Aorta (tissue), 5 donors: ENCODE data around the gene ERMN. TPM values are rescaled to one million over a fixed set of nuclear protein-coding genes. Genes with fewer than 3 reads are reported as not detected.

Source experiments
- ATAC-seq: fragments of 200-7000 bp; cut with Tn5 transposase; one replicate; pipeline ENCODE4 v1.9.1; 2022; ENCODE audit warnings: moderate library complexity; ENCODE audit not compliant: low FRiP score
- DNase-seq, 2 donors: peaks; one replicate each; pipeline ENCODE4 v3.0.0-alpha.2; 2020
- H3K27ac ChIP-seq, 2 donors: one replicate each; pipeline ENCODE4 v1.5.1; 2013; ENCODE audit warnings: low read length in 2 of 2, mild to moderate bottlenecking in 2 of 2, moderate library complexity in 2 of 2, control low read depth in 1 of 2, inconsistent platforms in 1 of 2, low read depth in 1 of 2
- H3K27me3 ChIP-seq, 2 donors: one replicate each; pipeline ENCODE4 v1.6.1; 2013; ENCODE audit warnings: control low read depth in 1 of 2, low read length in 1 of 2, mild to moderate bottlenecking in 1 of 2, moderate library complexity in 1 of 2; ENCODE audit not compliant: insufficient read depth in 2 of 2, control insufficient read depth in 1 of 2
- H3K36me3 ChIP-seq, 2 donors: one replicate each; pipeline ENCODE4 v1.6.1; 2013; ENCODE audit warnings: control low read depth in 1 of 2, low read length in 1 of 2, mild to moderate bottlenecking in 1 of 2; ENCODE audit not compliant: insufficient read depth in 2 of 2, control insufficient read depth in 1 of 2
- H3K4me1 ChIP-seq, 2 donors: one replicate each; pipeline ENCODE4 v1.6.1; 2013; ENCODE audit warnings: low read length in 2 of 2, control low read depth in 1 of 2, mild to moderate bottlenecking in 1 of 2, moderate library complexity in 1 of 2; ENCODE audit not compliant: insufficient read depth in 2 of 2, control insufficient read depth in 1 of 2
- H3K4me3 ChIP-seq, 2 donors: one replicate each; pipeline ENCODE4 v1.5.1; 2013; ENCODE audit warnings: low read length in 2 of 2, control low read depth in 1 of 2, mild to moderate bottlenecking in 1 of 2
- H3K9me3 ChIP-seq: one replicate; pipeline ENCODE4 v1.6.1; 2013; ENCODE audit warnings: mild to moderate bottlenecking, low read length; ENCODE audit not compliant: control insufficient read depth
- WGBS, 2 donors: extraction: QIAGEN DNeasy Blood & Tissue Kit; methylation state at CpG; one replicate each; pipeline ENCODE4 v1.1.7; 2013; 5-methylcytosine and 5-hydroxymethylcytosine counted together
- intact Hi-C, 2 donors: fragments of 100-400 bp; cut with DNase I; formaldehyde crosslinking; loops; one replicate each; pipeline versions ENCODE4 v1.14.2 to v1.15.0; 2022
- polyA plus RNA-seq, 2 donors: library from polyadenylated mRNA; stranded (reverse); fragments of 200-250 nt; gene quantifications; one replicate each; pipeline ENCODE4 v1.2.3, GENCODE V29; 2013
- total RNA-seq, 2 donors: library from RNA; stranded (reverse); fragmentation: NEBNext Ultra II Directional; extraction: Animal tissue kit (Norgen Biotek cat#: 25700); gene quantifications; one replicate each; pipeline ENCODE4 v1.2.1, GENCODE V29; 2021
- donor health status: healthy with polysubstance abuse.
- donor health status: Bipolar disorder and iron deficiency.
- donor health status: DM: no; HTN: no; CAD: no.
- donor health status: DM: no; HTN: no; CAD: no.
- donor health status: DM: yes; HTN: yes; CAD: no.

ERMN gene
- total and polyA plus RNA-seq, 4 donors: 0.36 to 0.51 TPM; not detected in 2

- DNase-seq: no peak
Observed at GRCh38 chr2:157322432-157322831, 3.2 kb downstream of the ERMN start.

DNA sequence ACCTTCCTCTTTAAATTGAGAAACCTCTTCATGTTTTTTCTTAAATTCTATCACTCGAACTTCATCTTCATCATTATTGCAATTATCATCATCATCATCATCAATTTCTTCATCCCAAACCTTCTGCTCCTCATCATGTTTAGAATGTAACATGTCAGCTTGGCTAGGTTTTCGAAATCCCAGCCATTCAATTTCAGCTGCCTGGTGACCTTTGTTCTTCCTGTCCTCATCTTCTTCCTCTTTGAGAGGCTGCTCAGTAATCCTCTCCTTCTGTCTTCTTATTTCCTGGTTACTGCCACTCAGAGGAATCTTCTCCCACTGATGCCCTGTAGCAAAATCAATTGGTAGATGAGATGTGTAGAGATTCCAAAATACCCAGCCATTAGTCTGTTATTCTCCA, 4.2 kb downstream of the ERMN start:
- H3K36me3 ChIP-seq: no peaks in the 10 kb centered on the region
- WGBS, 2 donors: 81 to 90% methylated on average over 2 of the region's 2 CpGs

More at GRCh38 chr2:157322432-157322831, 3.2 kb downstream of the ERMN start:
- intact Hi-C loops: loop anchor here in 1 of 2 donors (10.0 kb wide), 1 partner anchor 172 kb away; no protein-coding TSS in a partner anchor
- Histone ChIP-seq H3K27me3 (no peaks in the 10 kb centered on the region), H3K4me1 (peaks cover 0 to under 1% of the 10 kb centered on the region in 2 donors), H3K4me3 (no peak overlapping the region), H3K27ac (no peak overlapping the region), H3K36me3 (no peaks in the 10 kb centered on the region), H3K9me3 (no peaks in the 10 kb centered on the region)
- 87 to 93% methylated on average over 4 of the region's 4 CpGs for WGBS, 2 donors
- no peak for ATAC-seq

DNA sequence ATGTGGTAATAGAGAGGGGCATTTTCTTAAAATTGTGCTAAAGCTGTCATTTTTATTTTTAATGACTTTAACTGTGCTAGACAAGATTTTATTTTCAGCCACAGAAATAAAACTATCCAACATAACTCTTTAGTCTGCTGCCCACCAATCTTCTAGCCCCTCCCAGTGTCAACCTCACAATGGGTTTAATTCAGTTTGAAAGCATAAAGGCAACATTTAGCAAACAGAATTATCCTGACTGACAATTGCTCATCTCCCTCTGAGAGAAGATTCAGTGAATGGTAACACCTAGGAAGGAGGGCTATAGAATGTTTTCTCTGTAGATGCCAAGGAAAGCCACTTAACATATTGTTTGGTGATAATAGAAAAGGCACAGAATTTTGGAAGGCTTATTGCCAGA, 5.2 kb downstream of the ERMN start:
- no peaks in the 10 kb centered on the region for H3K27me3 ChIP-seq
- ATAC-seq (no peak), DNase-seq (no peak)
- no peak overlapping the region for H3K27ac ChIP-seq
- intact Hi-C loops: loop anchor here in 1 of 2 donors (10.0 kb wide), 1 partner anchor 174 kb away; no protein-coding TSS in a partner anchor
- H3K4me3 ChIP-seq: no peak overlapping the region
- no peaks in the 10 kb centered on the region for H3K4me1 ChIP-seq
- no peaks in the 10 kb centered on the region for H3K36me3 ChIP-seq
- no peaks in the 10 kb centered on the region for H3K9me3 ChIP-seq

More for the DNA sequence above, 4.2 kb downstream of the ERMN start:
- intact Hi-C loops: loop anchor here in 1 of 2 donors (10.0 kb wide), 1 partner anchor 173 kb away; no protein-coding TSS in a partner anchor
- no peak for ATAC-seq
- H3K4me3 ChIP-seq: no peak overlapping the region
- H3K27ac ChIP-seq: no peak overlapping the region
- no peaks in the 10 kb centered on the region for H3K4me1 ChIP-seq
- no peak for DNase-seq
- no peaks in the 10 kb centered on the region for H3K27me3 ChIP-seq
- H3K9me3 ChIP-seq: no peaks in the 10 kb centered on the region

DNA sequence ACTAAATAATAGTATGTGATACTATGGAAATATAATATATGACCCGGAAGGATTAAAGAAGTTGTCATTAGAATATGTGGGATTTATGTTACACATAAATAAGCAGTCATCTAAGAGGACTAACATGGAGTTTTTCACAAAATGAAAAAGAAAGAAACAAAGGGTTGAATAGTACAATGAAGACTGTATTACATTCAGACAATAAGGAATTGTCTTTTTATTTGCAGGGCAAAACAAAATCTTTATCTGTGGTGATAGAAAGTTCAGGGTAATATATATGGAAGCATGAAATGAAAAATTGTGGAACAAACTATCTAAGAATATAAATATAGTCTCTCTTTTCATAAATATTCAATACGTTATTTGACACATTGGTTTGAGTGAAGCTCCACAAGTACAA, 5.8 kb downstream of the ERMN start:
- H3K27ac ChIP-seq: no peak overlapping the region
- H3K4me3 ChIP-seq: no peak overlapping the region
- H3K36me3 ChIP-seq: no peaks in the 10 kb centered on the region
- ATAC-seq (no peak), DNase-seq (no peak)
- intact Hi-C loops: loop anchor here in 1 of 2 donors (10.0 kb wide), 1 partner anchor 175 kb away; no protein-coding TSS in a partner anchor
- H3K9me3 ChIP-seq: no peaks in the 10 kb centered on the region
- H3K27me3 ChIP-seq: no peaks in the 10 kb centered on the region
- H3K4me1 ChIP-seq: no peaks in the 10 kb centered on the region
- 61 to 71% methylated on average over 2 of the region's 2 CpGs for WGBS, 2 donors

DNA sequence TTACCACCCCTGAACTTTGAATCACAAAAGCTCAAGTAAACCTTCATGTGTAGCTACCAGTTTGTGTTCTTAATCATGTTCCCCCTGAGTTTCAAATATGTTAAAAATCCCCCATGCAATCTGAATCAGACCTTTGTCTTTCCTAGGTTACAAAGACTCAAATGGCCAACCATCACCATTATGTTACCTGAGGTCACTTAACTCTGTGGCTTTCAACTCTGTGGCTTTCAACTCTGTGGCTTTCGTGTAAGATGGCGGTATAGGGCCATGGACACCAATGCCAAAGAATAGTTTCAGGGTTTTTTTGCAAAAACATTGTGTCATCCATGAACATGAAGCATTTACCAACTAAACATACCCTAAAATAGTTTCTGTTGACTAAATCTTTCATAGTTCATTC, 6.7 kb downstream of the ERMN start:
- intact Hi-C loops: no loop called here
- H3K27ac ChIP-seq: no peak overlapping the region

DNA sequence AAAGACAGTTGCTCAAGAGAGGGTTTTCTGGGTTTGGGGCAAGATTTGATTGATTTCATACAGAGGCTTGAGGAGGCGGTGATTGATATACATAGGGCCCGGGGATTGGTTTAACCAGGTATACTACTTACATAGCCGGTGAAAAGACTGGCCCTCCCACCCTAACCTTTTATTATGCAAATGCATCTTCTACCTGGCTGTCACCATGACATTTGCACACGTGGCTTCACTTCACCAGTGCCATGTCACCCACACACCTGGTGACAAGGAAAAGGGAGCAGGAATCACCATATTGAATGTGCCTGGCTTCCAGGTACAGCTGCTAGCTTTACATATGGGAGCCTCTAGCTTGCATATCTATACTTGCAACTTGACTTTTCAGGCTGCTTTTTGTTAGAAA, 9.7 kb downstream of the ERMN start:
- H3K4me1 ChIP-seq: no peaks in the 10 kb centered on the region
- intact Hi-C loops: no loop called here
- H3K9me3 ChIP-seq: no peaks in the 10 kb centered on the region
- 55 to 76% methylated on average over 4 of the region's 4 CpGs for WGBS, 2 donors
- H3K36me3 ChIP-seq: no peaks in the 10 kb centered on the region
- H3K27me3 ChIP-seq: no peaks in the 10 kb centered on the region
- ATAC-seq (no peak), DNase-seq (no peak)
- H3K4me3 ChIP-seq: no peak overlapping the region
- no peak overlapping the region for H3K27ac ChIP-seq

More for the DNA sequence above, 6.7 kb downstream of the ERMN start:
- DNase-seq: no peak
- H3K36me3 ChIP-seq: no peaks in the 10 kb centered on the region
- no peaks in the 10 kb centered on the region for H3K9me3 ChIP-seq
- H3K4me1 ChIP-seq: no peaks in the 10 kb centered on the region
- no peaks in the 10 kb centered on the region for H3K27me3 ChIP-seq
- WGBS, 2 donors: 96 to 97% methylated on average over 2 of the region's 2 CpGs
- ATAC-seq: no peak
- H3K4me3 ChIP-seq: no peak overlapping the region

GRCh38 chr2:157312866-157313486, 12.6 kb downstream of the ERMN start:
- no peak for ATAC-seq
- Histone ChIP-seq H3K4me1 (no peaks in the 10 kb centered on the region), H3K4me3 (no peak overlapping the region), H3K27ac (no peak overlapping the region), H3K9me3 (no peaks in the 10 kb centered on the region), H3K27me3 (no peaks in the 10 kb centered on the region), H3K36me3 (no peaks in the 10 kb centered on the region)
- 95 to 96% methylated on average over 1 of the region's 1 CpG for WGBS, 2 donors
- no peak for DNase-seq
- intact Hi-C loops: no loop called here

DNA sequence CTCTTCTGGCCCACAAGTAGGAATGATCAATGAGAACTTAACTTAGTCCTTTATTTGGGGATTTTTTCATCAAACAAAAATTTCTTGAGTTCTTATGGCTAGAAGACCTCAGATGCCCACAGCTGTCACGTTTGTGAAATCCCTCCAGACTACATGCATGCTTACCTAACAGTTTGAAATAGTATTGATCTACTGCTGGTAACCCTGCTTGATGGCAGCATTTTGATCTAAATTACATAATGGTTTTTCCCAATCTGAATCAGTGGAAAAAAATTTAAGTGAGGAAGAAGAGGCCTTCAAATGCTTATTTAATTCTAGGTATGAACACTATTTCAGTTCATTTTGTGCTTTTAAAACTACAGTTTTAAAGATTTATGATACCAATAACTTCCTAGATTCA, 13.9 kb downstream of the ERMN start:
- H3K4me3 ChIP-seq: no peak overlapping the region
- no peak overlapping the region for H3K27ac ChIP-seq
- no peaks in the 10 kb centered on the region for H3K27me3 ChIP-seq
- DNase-seq (no peak), ATAC-seq (no peak)
- 75 to 86% methylated on average over 1 of the region's 1 CpG for WGBS, 2 donors
- intact Hi-C loops: no loop called here
- no peaks in the 10 kb centered on the region for H3K4me1 ChIP-seq
- no peaks in the 10 kb centered on the region for H3K9me3 ChIP-seq
- no peaks in the 10 kb centered on the region for H3K36me3 ChIP-seq

DNA sequence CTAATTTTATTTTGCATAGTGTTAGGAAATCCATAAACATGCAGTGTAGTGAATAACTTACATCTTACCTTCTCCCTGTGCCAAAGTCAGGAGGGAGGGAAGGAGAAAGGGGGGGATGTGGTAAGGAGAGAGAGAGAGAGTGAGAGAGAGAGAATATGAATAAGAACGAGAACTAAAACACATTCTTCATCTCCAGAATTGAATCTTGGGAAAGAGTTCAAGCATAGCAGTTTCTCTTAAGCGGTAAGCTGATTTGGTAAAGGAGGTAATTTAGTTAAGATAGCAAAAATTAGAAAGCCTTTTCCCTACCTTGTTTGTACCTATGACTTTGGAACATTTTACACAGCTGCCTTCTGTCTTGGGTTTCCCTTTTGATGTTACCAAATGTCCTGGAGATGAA, 15.7 kb downstream of the ERMN start:
- Histone ChIP-seq H3K4me3 (no peak overlapping the region), H3K27me3 (no peaks in the 10 kb centered on the region), H3K27ac (no peak overlapping the region), H3K36me3 (no peaks in the 10 kb centered on the region), H3K9me3 (no peaks in the 10 kb centered on the region), H3K4me1 (no peaks in the 10 kb centered on the region)
- intact Hi-C loops: loop anchor here in 1 of 2 donors (10.0 kb wide), 1 partner anchor 1445 kb away; no protein-coding TSS in a partner anchor
- ATAC-seq: no peak
- DNase-seq: no peak
- WGBS, 2 donors: 79 to 86% methylated on average over 2 of the region's 2 CpGs
